Activated CD4-positive, CD25-positive, alpha-beta regulatory T cell treated with anti-CD3 and anti-CD28 coated beads, Interleukin-2, amount 50 U/mL, for 16 hours (primary cell): ENCODE data around the gene VASN.

Experiments
- DNase-seq: peaks from one replicate; pipeline ENCODE4 v3.0.0-alpha.2; 2020; ENCODE audit warnings: low read depth, low spot score

The VASN gene

GRCh38 chr16:4426021-4426684 lies 54.5 kb downstream of the VASN start:
- no peak for DNase-seq

- no peak for DNase-seq
Measured at GRCh38 chr16:4426722-4427372, 55.2 kb downstream of the VASN start.

GRCh38 chr16:4428500-4428899 lies 56.9 kb downstream of the VASN start:
- no peak for DNase-seq

- DNase-seq: no peak
Measured at GRCh38 chr16:4431023-4431422, 59.4 kb downstream of the VASN start.
